NOMO-1 treated with DMSO at 0.1 percent for 48 hours (cell line): Measurements from ENCODE around the gene LAMB3.
A peak's percentile ranks its signal among the peaks of the same experiment; 100 is the strongest.

Source experiments
- DNase-seq: peaks from one replicate; lab custom pipeline; 2025; ENCODE audit not compliant: unreplicated experiment; lab: John Stamatoyannopoulos, UW

The LAMB3 gene

DNA sequence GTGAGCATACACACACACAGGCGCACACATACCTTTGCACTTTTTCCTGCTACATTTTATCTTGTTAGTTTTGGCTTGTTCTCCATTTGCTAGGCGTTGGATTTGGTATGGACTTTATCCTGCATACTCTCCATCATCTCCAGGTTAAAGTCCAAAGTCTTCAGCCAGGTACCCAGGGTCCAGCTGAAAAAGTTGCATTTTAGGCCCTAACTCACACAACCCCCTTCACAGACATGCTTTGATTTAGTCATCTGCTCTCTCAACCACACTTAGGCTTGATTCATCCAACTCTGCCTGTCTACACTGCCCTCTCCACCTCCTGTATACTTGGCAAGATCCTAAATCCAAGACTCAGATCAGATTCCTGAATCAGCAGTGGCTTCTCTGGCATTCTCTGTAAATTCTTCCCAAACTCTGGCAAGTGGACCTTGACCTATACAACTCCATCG is 10.7 kb upstream of the LAMB3 start:
- DNase-seq = no peak

GRCh38 chr1:209661071-209661470 is 8.8 kb upstream of the LAMB3 start:
- no peak for DNase-seq

DNA sequence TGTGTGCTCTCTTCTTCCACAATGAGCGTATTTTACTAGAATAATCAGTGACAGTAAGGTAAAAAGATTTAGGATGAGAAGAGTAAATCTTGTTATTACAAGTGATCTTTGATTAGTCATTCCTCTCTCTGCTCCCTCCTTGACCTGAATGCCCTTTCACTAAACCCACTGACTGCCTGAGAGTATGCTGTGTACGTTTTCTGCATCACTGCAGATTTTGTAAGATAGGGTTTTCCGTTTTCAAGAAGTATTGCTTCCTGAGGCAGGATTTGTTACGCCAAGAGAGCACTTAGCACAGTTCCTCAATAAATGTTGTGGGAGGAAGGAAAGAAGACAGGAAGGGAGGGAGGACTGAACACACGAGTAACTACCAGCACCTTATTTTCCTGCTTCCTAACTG is 7.7 kb upstream of the LAMB3 start:
- DNase-seq = peak; percentile 79

DNA sequence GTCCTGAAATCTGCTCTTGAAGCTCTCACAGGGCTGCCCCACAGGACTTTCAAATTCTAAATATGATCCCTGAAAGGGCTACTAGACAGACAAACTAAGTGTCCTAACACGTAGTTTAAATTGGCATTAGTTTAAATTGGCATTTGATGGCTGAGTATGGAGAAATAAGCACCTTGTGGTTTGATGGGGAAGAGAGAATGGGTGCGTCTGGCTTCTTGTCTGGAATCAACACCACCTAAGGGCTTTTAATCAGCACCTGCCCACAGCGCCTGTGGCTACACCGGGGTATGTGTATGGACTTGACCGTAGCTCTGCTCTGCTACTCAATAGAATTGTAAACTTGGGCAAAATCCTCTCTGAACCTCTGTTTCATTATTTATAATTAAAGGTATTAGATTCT is 5.7 kb upstream of the LAMB3 start:
- no peak for DNase-seq

DNA sequence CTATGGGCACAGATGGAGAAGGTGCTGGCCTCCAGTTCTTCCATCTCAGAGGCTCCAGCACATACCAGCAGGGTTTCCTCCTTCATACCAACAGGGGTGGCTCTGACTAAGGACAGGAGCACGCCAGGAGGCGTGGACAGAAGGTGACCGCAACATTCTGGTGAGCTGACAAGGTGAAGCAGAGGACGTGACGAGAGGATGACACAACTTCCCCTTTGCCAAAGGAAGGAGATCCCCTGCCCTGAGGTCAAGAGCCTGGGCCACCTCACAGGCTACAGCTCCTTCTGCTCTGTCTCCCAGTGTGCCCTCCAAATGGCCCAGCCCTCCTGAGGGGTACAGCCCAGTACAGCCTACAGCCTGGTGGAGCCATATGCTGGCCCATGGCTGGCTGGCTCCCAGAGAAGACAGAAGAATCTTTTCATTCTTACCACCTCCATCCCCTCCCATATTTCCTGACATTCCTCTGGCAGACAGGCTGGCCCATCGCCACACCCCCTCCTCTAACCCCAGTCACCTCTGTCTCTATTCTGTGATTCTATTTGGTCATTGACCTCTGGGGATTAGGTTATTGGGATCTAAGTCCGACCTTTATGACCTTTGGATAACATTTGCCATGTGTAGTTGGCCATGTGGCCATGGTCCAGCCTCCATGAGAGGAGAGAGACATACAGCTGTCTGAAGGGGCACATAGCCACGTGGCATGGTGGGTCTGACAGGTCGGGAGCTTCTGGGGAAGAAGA is 5.1 kb upstream of the LAMB3 start:
- peak; percentile 85 for DNase-seq

GRCh38 chr1:209655411-209656231 is 3.4 kb upstream of the LAMB3 start:
- no peak for DNase-seq

DNA sequence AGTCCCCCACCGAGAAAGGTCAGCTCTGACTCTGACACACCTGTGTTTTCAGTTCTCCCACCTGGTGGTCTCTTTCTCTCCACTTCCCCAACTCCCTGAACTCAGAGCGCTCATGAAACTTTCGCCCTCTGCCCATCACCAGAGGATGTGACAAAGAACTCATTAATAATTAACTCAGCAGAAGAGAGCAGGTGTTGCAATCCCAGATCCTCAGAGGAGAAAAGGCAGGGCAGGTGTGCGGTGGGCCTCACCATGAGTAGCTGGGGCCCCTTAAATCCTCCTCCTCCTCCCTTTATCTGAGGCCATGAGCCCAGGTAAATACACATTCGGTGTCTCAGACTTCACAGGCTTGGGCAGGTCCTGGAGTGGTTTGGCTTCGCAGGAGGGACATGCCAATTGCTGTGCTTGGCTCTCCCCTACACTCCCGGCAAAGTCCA is 1.7 kb upstream of the LAMB3 start:
- no peak for DNase-seq

DNA sequence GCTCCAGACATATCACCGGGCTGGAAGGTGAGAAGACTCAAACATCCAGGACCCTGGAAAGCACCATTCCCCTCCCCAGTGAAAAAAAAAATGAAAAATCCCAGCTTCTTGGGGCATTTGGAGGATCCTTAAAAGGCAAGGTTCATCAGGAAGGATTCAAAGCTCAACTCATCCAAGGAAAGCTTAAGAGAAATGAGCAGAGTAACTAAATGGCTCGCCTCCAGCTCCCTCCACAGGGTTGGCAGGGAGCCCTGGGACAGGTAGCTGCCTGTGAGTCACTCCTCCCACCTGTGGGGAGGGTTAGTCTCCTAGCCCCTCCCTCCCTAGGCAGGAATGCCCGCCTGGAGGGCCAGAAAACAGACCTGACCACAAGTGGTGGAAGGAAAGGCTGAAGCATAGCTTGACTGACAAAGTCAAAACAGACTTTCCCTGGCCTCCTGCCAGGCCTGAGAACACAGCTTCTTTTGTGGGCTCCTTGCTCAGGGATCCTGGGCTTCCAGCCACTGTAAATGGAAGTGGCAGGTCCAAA is 712 bp upstream of the LAMB3 start:
- no peak for DNase-seq

- peak; percentile 74 for DNase-seq
Observed at GRCh38 chr1:209651138-209651587, 1.1 kb downstream of the LAMB3 start.

- DNase-seq = peak; percentile 25
Observed at GRCh38 chr1:209650454-209650853, 1.8 kb downstream of the LAMB3 start.

DNA sequence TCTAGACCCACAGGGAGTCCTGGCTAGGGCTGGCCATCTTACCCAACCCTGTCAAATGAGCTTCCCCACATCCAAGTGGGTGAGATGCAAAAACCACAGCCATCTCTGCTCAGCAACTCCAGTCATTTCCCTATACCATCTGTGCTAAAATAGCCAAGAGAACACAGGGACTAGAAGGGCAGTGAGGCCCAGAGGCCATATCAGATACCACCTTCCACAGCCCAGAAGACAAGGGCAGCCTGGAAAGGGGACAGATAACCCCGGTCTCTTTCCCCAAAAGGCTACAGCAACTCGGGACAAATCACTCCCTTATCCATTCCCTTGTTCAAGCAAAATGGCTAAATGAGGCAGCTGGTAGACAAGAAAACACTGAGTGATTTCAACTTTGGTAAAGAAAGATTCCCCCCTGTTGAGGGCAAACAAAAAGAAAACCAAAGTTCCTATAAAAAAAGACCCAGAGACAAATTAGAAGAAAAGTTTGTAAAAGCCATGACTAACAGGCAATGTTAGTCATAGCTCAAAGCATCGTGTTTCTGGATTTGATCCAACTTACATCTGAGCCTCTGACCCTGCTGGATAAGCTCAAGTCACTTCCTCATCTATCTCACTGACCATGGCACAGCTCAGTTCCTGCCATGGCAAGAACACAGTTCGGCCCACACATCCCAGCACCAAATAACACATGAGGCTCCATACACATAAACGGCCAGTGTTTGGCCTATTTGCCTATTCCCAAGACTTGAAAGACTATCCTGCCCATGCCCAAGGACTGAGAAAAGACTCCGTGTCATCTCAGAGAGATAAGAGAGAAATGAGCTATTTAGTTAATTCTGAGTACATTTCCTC is 3.1 kb downstream of the LAMB3 start:
- DNase-seq = peak; percentile 79

DNA sequence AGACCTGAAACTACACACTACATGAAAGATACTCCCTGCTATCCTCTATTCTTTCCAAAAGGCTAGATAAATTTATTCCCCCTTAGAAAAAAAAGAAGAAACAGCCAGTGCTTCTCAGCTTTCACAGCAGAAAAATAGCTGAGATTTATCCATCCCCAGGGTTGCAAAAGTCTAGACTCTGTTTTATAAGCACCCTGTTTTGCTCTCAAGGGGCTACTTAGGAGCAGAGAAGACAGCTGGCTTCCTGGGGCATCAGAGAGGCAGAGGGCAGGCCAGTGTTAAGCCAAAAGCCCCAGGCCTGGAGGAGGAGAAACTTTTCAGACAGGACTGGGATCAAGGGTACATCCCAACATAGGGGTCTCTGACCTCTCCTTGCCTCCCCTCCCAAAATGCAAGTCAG is 3.9 kb downstream of the LAMB3 start:
- no peak for DNase-seq

DNA sequence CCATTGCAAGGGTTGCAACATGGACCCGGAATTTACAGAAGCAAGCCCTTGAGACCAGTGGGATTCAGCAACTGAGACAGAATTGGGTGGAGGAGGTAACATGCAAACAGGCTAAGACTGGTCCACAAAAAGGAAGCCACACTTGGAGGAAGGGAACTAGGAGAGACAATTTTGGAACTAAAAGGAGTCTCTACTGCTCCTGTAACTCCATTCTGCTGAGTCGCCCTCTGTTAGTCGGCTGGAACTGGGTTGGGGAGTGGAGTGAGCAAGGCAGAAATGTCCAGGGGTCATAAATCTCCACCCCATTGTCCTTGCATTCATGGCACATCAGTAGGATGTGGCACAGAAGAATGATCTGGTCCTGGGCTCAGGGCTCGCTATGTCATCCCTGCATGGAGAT is 5.1 kb downstream of the LAMB3 start:
- DNase-seq = no peak

DNA sequence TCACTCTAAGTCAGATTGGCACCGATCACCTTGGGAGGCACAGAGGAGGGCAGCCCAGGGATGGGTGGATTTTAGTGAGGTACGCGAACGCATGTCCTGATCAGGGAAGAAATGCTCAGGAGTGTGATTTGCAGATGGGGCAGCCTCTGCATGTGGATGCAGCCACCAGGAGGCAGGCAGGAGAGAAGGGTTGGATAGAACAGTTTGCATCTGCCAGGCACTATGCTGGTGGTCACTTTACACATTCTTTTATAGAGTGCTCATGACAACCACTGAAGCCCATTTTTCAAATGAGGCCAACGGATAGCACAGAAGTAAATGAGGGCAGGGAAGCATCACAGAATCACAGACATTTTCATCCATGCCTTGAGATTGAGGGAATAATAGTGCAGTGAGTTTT is 5.7 kb downstream of the LAMB3 start:
- DNase-seq = no peak

DNA sequence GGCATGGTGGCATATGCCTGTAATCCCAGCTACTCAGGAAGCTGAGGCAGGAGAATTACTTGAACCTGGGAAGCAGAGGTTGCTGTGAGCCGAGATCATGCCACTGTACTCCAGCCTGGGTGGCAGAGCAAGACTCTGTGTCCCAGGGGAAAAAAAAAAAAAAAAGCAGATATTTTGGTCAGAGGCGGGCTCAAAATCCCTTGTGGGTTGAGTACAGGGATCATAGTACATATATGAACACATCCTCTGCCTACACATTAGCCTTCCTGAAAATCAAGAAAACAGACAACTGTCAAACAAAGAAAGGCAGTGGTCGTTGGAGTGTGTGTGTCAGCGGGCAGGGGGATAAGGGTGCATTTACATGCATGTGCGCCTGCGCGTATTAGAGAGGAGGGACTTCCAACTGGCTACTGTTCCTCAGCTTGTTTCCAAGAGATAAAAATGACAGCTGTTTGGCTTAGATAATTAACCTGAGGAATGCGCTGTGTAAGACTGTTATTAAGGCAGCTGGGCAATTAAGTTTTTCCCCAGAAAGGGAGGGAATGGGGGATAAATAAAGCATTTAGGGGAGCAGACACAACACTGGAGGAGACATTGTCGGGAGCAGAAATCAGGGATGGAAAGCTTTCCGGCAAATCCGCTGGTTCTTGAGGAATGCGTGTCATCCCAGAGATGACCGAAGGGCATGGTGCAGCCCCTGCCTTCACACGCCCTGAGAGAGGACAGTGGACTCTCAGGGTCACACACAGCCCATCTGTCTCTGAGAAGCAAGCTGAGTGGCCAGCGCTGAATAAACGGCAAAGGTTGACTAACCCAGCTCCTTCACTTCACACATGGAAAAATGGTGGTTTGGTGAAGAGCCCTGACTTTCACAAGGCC is 6.4 kb downstream of the LAMB3 start:
- DNase-seq = no peak

DNA sequence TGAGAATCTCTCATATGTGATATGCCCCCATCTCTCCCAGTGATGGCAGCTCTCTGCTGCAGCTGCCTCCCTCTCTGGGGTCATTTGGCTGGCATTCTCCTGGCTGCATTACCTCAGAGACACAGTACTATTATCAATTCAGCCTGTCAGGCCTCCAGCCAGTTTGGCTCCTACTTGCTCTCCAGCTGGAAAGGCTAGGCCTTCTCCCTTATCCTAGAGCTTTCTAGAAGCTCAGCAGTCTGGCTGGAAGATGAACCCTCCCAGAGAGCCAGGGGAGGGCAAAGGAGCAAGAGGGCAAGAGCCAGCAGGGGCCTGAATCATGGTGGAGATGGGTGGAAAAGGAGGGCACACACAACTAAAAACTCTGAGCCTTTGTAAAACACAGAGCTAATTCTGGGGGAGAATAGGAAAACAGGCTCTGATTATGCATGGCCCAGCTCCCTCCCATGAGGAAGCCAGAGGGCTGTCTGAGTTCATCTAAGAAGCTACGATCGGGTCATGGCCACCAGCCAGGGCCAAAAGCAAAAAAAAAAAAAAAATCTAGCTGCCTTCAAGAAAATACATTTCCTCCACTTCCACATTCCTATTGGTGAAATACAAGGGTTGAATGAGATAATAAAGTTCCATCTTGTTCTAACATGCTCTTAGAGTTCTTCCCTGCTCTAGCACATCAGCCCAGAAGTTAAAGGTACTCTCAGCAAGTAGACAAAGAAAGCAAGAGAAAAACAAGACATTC is 8.8 kb downstream of the LAMB3 start:
- DNase-seq = no peak

DNA sequence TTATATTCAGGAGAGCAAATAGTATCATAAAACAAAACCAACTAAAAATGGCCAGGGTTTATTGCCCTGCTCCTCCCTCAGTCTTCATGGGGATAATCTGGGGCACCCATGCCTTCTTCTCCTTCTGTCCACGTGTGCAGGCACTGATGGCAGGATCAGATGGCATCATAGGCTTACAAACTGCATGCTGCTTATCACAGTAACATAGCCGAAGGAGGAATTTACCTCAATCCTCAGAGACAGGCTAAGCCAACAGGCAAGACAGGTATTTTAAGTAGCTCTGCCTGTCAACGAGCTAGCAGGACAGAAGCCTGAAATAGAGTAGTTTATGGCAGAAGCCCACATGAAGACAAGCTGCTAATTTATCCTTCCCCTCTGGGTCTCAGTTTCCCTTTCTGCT is 9.4 kb downstream of the LAMB3 start:
- DNase-seq = no peak

DNA sequence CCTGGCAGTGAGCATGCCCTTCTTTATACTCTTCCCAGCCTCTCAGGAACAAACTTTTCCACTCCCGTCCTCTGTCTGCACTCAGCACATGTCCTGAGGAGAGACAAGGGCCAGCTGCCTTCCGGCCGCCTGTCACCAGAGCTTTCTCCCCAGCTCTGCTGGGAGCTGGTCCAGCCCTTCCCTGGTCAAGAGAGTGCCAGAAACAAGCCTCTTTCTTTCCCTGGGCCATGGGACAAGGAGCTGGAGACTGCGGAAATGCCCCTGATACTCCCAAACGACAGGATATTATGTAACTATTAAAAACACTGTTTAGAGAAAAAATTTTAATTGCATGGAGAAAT is 10.4 kb downstream of the LAMB3 start:
- no peak for DNase-seq

DNA sequence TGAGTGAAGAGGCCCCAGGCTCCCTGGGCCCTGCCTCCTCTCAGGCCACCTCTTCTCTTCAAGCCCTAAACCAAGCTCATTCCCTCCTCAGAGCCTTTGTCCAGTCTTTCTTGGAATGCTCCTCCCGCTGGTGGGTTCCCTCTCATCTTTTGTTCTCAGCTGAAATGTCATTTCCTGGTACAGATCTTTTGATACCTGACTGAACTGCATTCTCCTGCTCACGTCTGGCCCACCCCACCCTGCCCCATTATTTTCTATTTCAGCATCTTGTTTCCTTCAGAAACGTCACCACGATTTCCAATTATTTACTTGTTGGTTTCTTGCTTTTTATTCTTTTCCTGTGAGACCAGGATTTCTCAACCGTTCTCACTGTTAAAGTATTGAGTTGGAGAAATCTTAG is 16.4 kb downstream of the LAMB3 start:
- no peak for DNase-seq
